Erythroblast (primary cell): ENCODE data around the gene SLC36A3.

Experiments used
- GATA1 ChIP-seq: IDR thresholded peaks from 2 replicates; pipeline ENCODE4 v1.6.1; 2011; ENCODE audit warnings: low read depth, mild to moderate bottlenecking, control low read depth, low read length, moderate library complexity
- POLR2A ChIP-seq: IDR thresholded peaks from 2 replicates; pipeline ENCODE4 v1.6.1; 2011; ENCODE audit warnings: mild to moderate bottlenecking, low read length

DNA sequence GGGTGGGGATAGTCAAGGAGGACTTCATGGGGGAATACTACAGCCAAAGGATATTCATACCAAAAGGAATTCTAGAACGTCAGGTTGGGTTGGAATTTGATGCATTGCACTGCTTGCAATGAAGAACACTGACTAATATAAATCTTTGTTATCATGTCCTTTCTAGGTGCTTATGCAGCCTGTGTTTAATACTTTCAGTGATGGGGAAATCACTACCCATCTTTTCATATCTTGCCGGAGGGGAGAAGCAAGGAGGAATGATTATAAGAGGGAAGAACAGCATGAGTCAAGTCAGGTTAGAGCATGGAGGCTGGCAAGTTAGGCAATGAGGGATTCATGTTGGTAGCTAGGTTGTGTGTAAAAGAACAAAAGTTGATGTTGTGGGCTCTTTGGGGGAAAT lies 74.6 kb downstream of the SLC36A3 start:
- TF ChIP-seq POLR2A, result no peak
- TF ChIP-seq GATA1, result no peak
